MCF 10A (cell line): ENCODE results near the gene RGP1. TPM values are rescaled to one million over a fixed set of nuclear protein-coding genes. Genes with fewer than 3 reads are reported as not detected.

Source experiments
- BruUV-seq: library from RNA; stranded (reverse); fragments of 400-500 nt; replicated peaks from 2 replicates; lab custom pipeline; 2021; lab: Mats Ljungman, UMichigan
- CTCF ChIA-PET: fragments of 300-600 bp; sonication (Branson Sonifier 250); formaldehyde crosslinking; extraction: SDS; loops from one replicate; lab custom pipeline; 2021; ENCODE audit warnings: antibody characterized with exemption, inconsistent platforms; lab: Yijun Ruan, JAX
- POLR2A ChIA-PET: fragments of 300-600, 350-650 bp; sonication (Branson Sonifier 250); formaldehyde crosslinking; extraction: SDS; loops from one replicate; lab custom pipeline; 2020; ENCODE audit warnings: antibody characterized with exemption, inconsistent platforms; lab: Yijun Ruan, JAX
- DNase-seq: peaks from one replicate; pipeline ENCODE4 v3.0.0-alpha.2; 2018; ENCODE audit not compliant: unreplicated experiment
- H3K27ac Mint-ChIP-seq: one replicate; pipeline ENCODE4 v1.8.0; 2022; ENCODE audit warnings: mild to moderate bottlenecking, low read depth, mixed read lengths; ENCODE audit not compliant: unreplicated experiment
- H3K27me3 Mint-ChIP-seq: one replicate; pipeline ENCODE4 v1.8.0; 2022; ENCODE audit warnings: mixed read lengths; ENCODE audit not compliant: insufficient read depth, unreplicated experiment
- H3K36me3 Mint-ChIP-seq: one replicate; pipeline ENCODE4 v1.8.0; 2022; ENCODE audit warnings: mild to moderate bottlenecking, moderate library complexity, mixed read lengths; ENCODE audit not compliant: insufficient read depth, unreplicated experiment
- H3K4me1 Mint-ChIP-seq: one replicate; pipeline ENCODE4 v1.8.0; 2022; ENCODE audit warnings: mixed read lengths; ENCODE audit not compliant: insufficient read depth, unreplicated experiment
- H3K4me3 Mint-ChIP-seq: one replicate; pipeline ENCODE4 v1.8.0; 2022; ENCODE audit warnings: mild to moderate bottlenecking, moderate library complexity, mixed read lengths; ENCODE audit not compliant: unreplicated experiment
- H3K9me3 Mint-ChIP-seq: one replicate; pipeline ENCODE4 v1.8.0; 2022; ENCODE audit warnings: mixed read lengths; ENCODE audit not compliant: unreplicated experiment
- intact Hi-C: fragments of 100-400 bp; cut with micrococcal nuclease; formaldehyde crosslinking; loops from 2 replicates; pipeline ENCODE4 v1.14.1; 2022
- total RNA-seq: library from RNA; stranded (reverse); gene quantifications from 2 replicates; pipeline ENCODE4 v1.2.3, GENCODE V29; 2022
- TF ChIP-seq, protein P1 (sequence below): fragments of 200-600 bp; IDR thresholded peaks from one replicate; pipeline ENCODE4 v1.8.0; 2022; ENCODE audit warnings: antibody characterized with exemption, mild to moderate bottlenecking; ENCODE audit not compliant: unreplicated experiment

Gene RGP1
- total RNA-seq, 1 experiment from 2014 or later: 35.8 TPM

- no peak for DNase-seq
- H3K27ac Mint-ChIP-seq: no peak overlapping the region
Observed at GRCh38 chr9:35731415-35732184, 17.5 kb upstream of the RGP1 start.

DNA sequence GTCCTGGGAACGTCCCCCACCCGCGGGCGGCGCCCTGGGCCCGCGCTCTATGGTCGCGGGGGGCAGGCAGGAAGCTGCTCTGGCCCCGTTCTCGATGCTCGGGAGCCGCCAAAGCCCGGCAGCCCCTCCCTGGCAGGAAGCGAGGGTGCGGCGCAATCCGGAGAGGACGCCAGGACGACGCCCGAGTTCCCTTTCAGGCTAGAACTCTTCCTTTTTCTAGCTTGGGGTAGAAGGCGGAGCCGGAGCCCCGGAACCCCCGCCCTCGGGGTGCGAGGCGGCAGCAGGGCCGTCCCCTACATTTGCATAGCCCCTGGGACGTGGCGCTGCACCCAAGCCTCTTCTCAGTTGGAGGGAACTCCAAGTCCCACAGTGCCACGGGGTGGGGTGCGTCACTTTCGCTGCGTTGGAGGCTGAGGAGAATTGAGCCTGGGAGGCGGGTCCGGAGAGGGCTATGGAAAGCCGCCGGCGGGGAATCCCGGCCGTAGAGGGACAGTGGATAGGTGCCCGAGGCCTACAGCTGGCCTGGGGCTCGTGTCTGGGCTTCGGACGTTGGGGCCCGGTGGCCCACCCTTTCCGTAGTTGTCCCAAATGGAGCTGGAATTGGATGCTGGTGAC is 16.8 kb upstream of the RGP1 start, which contains the start of the genes CREB3 and TLN1:
Gene CREB3 (plus strand): TSS at position 482 of the 615 bp plus-strand sequence. CDS start 107 bp downstream, at position 589.
Gene TLN1 (minus strand): TSS at position 11 of the 615 bp plus-strand sequence. CDS start 6,501 bp downstream, outside the sequence.
- Mint-ChIP-seq H3K27me3 (no peaks in the 10 kb centered on the region), H3K9me3 (no peaks in the 10 kb centered on the region), H3K4me3 (no peak within 1 kb of the TSS), H3K36me3 (peaks cover 37% of the 10 kb centered on the region), H3K4me1 (peaks cover 14% of the 10 kb centered on the region), H3K27ac (no peak within 1 kb of the TSS)
- TF ChIP-seq, protein P1, sequence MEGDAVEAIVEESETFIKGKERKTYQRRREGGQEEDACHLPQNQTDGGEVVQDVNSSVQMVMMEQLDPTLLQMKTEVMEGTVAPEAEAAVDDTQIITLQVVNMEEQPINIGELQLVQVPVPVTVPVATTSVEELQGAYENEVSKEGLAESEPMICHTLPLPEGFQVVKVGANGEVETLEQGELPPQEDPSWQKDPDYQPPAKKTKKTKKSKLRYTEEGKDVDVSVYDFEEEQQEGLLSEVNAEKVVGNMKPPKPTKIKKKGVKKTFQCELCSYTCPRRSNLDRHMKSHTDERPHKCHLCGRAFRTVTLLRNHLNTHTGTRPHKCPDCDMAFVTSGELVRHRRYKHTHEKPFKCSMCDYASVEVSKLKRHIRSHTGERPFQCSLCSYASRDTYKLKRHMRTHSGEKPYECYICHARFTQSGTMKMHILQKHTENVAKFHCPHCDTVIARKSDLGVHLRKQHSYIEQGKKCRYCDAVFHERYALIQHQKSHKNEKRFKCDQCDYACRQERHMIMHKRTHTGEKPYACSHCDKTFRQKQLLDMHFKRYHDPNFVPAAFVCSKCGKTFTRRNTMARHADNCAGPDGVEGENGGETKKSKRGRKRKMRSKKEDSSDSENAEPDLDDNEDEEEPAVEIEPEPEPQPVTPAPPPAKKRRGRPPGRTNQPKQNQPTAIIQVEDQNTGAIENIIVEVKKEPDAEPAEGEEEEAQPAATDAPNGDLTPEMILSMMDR: no peak
- CTCF ChIA-PET: interaction anchor here (0.5 to 10.3 kb wide), 12 partner anchors 9 to 85 kb away, joined by 3 to 150 read pairs (median 4); partner anchors contain the start of genes ARHGEF39, CCDC107, GBA2 and MSMP
- no TSS peak for BruUV-seq
- POLR2A ChIA-PET: interaction anchor here (0.6 to 15.0 kb wide), 32 partner anchors 10 to 620 kb away, joined by 3 to 284 read pairs (median 5); partner anchors contain the start of genes ARHGEF39, ATOSB, CCDC107 and CLTA
- peak; percentile 99 for DNase-seq
- intact Hi-C loops: loop anchor here (1.0 to 5.0 kb wide), 7 partner anchors 25 to 620 kb away; no protein-coding TSS in a partner anchor

More at GRCh38 chr9:35731415-35732184, 17.5 kb upstream of the RGP1 start:
- CTCF ChIA-PET: interaction anchor here (0.6 to 10.3 kb wide), 16 partner anchors 8 to 1523 kb away, joined by 3 to 150 read pairs (median 4); partner anchors contain the start of genes ARHGEF39, CCDC107, GBA2 and RGP1
- Mint-ChIP-seq H3K9me3 (no peaks in the 10 kb centered on the region), H3K4me1 (peaks cover 21% of the 10 kb centered on the region), H3K36me3 (peaks cover 33% of the 10 kb centered on the region), H3K27me3 (no peaks in the 10 kb centered on the region), H3K4me3 (no peak overlapping the region)
- POLR2A ChIA-PET: interaction anchor here (0.5 to 15.0 kb wide), 33 partner anchors 10 to 1126 kb away, joined by 3 to 284 read pairs (median 5); partner anchors contain the start of genes ARHGEF39, CCDC107, CLTA and GBA2
- BruUV-seq: TSS peak; percentile 41
- intact Hi-C loops: loop anchor here (1.0 to 5.0 kb wide), 7 partner anchors 25 to 619 kb away; no protein-coding TSS in a partner anchor
- TF ChIP-seq, protein P1: no peak

GRCh38 chr9:35732800-35733541 is 16.1 kb upstream of the RGP1 start:
- Mint-ChIP-seq H3K27ac (no peak overlapping the region), H3K4me1 (peaks cover 13% of the 10 kb centered on the region), H3K36me3 (peaks cover 44% of the 10 kb centered on the region), H3K27me3 (no peaks in the 10 kb centered on the region), H3K4me3 (no peak overlapping the region), H3K9me3 (no peaks in the 10 kb centered on the region)
- intact Hi-C loops: loop anchor here (1.0 to 5.0 kb wide), 9 partner anchors 16 to 621 kb away; partner anchors contain the start of genes GBA2 and RGP1
- DNase-seq: peak; percentile 66
- TSS peak; percentile 75 for BruUV-seq
- TF ChIP-seq, protein P1: peak; percentile 15
- CTCF ChIA-PET: interaction anchor here (0.5 to 10.3 kb wide), 14 partner anchors 9 to 93 kb away, joined by 3 to 150 read pairs (median 4); partner anchors contain the start of genes ARHGEF39, CCDC107, GBA2 and MSMP
- POLR2A ChIA-PET: interaction anchor here (0.6 to 15.0 kb wide), 25 partner anchors 11 to 621 kb away, joined by 3 to 284 read pairs (median 9); partner anchors contain the start of genes ARHGEF39, ATOSB, CCDC107 and CLTA
